Smooth muscle cell (in vitro differentiated cells): ENCODE measurements around the gene TSC22D1. TPM values are rescaled to one million over a fixed set of nuclear protein-coding genes. Genes with fewer than 3 reads are reported as not detected.

Experiments used
- DNase-seq: peaks from one replicate; lab custom pipeline; 2025; ENCODE audit not compliant: unreplicated experiment; lab: John Stamatoyannopoulos, UW
- H2AFZ ChIP-seq: fragments of 200-600 bp; sonication (generic); 2 replicates; pipeline ENCODE4 v1.6.0; 2016; ENCODE audit warnings: antibody characterized with exemption, low read depth, mild to moderate bottlenecking
- H3F3A ChIP-seq: fragments of 200-600 bp; sonication (generic); 2 replicates; pipeline ENCODE4 v1.6.0; 2017; ENCODE audit warnings: antibody characterized with exemption, low read depth
- H3K27ac ChIP-seq: fragments of 200-600 bp; sonication (generic); 2 replicates; pipeline ENCODE4 v1.5.1; 2016; ENCODE audit warnings: low read depth, mild to moderate bottlenecking
- H3K27me3 ChIP-seq: fragments of 200-600 bp; sonication (generic); 2 replicates; pipeline ENCODE4 v1.6.1; 2016; ENCODE audit warnings: low read depth, mild to moderate bottlenecking
- H3K36me3 ChIP-seq: fragments of 200-600 bp; sonication (generic); 2 replicates; pipeline ENCODE4 v1.5.1; 2016; ENCODE audit warnings: low read depth
- H3K4me1 ChIP-seq: fragments of 200-600 bp; sonication (generic); 2 replicates; pipeline ENCODE4 v1.5.1; 2016; ENCODE audit warnings: low read depth
- H3K4me2 ChIP-seq: fragments of 200-600 bp; sonication (generic); 2 replicates; pipeline ENCODE4 v1.6.0; 2016; ENCODE audit warnings: mild to moderate bottlenecking
- H3K4me3 ChIP-seq: fragments of 200-600 bp; sonication (generic); 2 replicates; pipeline ENCODE4 v1.5.1; 2016; ENCODE audit warnings: mild to moderate bottlenecking
- H3K79me2 ChIP-seq: fragments of 200-600 bp; sonication (generic); 2 replicates; pipeline ENCODE4 v1.6.0; 2016; ENCODE audit warnings: low read depth, mild to moderate bottlenecking
- H3K9ac ChIP-seq: fragments of 200-600 bp; sonication (generic); 2 replicates; pipeline ENCODE4 v1.6.0; 2016; ENCODE audit warnings: low read depth
- H3K9me3 ChIP-seq: fragments of 200-600 bp; sonication (generic); replicated peaks from 2 replicates; pipeline ENCODE4 v1.5.1; 2016; ENCODE audit warnings: low read depth
- H4K20me1 ChIP-seq: fragments of 200-600 bp; sonication (generic); 2 replicates; pipeline ENCODE4 v1.6.0; 2016; ENCODE audit warnings: low read depth
- WGBS: methylation state at CpG from one replicate; pipeline ENCODE4 v1.1.7; 2016; ENCODE audit warnings: low lambda C conversion rate; 5-methylcytosine and 5-hydroxymethylcytosine counted together
- polyA plus RNA-seq: library from polyadenylated mRNA; unstranded; fragments of >200 nt; fragmentation: Nextera tagmentation; extraction: Ambion mirVana; gene quantifications from 2 replicates; pipeline ENCODE4 v1.2.1, GENCODE V29; 2016
- total RNA-seq: library from RNA; depleted of rRNA; stranded (reverse); fragments of >200 nt; gene quantifications from 2 replicates; pipeline ENCODE4 v1.2.3, GENCODE V29; 2014
- TF ChIP-seq, protein P1 (sequence below): fragments of 200-600 bp; sonication (generic); IDR thresholded peaks from 2 replicates; pipeline ENCODE4 v1.5.1; 2017; ENCODE audit warnings: borderline replicate concordance, mild to moderate bottlenecking, antibody characterized with exemption; ENCODE audit not compliant: insufficient read depth, poor library complexity, severe bottlenecking

The TSC22D1 gene
- total and polyA plus RNA-seq, 2 experiments from 2014 or later: 117 to 159 TPM

DNA sequence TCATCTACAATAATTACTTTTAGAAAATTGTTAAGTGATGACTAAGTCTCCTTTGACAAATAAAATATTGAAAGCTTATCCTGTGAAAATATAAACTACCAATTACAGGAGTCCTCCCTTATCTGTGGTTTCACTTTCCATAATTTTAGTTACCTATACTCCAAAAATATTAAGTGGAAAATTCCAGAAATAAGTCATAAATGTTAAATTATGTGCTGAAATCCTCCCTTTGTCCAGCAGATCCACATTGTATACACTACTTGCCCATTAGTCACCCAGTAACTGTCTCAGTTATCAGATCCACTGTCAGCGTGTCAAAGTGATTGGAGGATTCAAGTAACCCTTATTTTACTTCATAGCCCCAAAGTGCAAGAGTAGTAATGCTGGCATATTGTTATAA lies 104.4 kb downstream of the TSC22D1 start:
- Histone ChIP-seq H3K4me1 (peaks cover 10% of the 10 kb centered on the region), H4K20me1 (peaks cover 51% of the 10 kb centered on the region), H3K9me3 (no peaks in the 10 kb centered on the region), H3K79me2 (no peaks in the 10 kb centered on the region), H3K27ac (peak overlapping the region; percentile 42), H2AFZ (no peak overlapping the region), H3K4me2 (no peak overlapping the region), H3K27me3 (no peaks in the 10 kb centered on the region), H3F3A (no peaks in the 10 kb centered on the region), H3K36me3 (no peaks in the 10 kb centered on the region), H3K4me3 (no peak overlapping the region), H3K9ac (no peak overlapping the region)
- 31% methylated on average over 1 of the region's 1 CpG for WGBS
- DNase-seq: no peak
- TF ChIP-seq, protein P1, sequence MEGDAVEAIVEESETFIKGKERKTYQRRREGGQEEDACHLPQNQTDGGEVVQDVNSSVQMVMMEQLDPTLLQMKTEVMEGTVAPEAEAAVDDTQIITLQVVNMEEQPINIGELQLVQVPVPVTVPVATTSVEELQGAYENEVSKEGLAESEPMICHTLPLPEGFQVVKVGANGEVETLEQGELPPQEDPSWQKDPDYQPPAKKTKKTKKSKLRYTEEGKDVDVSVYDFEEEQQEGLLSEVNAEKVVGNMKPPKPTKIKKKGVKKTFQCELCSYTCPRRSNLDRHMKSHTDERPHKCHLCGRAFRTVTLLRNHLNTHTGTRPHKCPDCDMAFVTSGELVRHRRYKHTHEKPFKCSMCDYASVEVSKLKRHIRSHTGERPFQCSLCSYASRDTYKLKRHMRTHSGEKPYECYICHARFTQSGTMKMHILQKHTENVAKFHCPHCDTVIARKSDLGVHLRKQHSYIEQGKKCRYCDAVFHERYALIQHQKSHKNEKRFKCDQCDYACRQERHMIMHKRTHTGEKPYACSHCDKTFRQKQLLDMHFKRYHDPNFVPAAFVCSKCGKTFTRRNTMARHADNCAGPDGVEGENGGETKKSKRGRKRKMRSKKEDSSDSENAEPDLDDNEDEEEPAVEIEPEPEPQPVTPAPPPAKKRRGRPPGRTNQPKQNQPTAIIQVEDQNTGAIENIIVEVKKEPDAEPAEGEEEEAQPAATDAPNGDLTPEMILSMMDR: no peak

DNA sequence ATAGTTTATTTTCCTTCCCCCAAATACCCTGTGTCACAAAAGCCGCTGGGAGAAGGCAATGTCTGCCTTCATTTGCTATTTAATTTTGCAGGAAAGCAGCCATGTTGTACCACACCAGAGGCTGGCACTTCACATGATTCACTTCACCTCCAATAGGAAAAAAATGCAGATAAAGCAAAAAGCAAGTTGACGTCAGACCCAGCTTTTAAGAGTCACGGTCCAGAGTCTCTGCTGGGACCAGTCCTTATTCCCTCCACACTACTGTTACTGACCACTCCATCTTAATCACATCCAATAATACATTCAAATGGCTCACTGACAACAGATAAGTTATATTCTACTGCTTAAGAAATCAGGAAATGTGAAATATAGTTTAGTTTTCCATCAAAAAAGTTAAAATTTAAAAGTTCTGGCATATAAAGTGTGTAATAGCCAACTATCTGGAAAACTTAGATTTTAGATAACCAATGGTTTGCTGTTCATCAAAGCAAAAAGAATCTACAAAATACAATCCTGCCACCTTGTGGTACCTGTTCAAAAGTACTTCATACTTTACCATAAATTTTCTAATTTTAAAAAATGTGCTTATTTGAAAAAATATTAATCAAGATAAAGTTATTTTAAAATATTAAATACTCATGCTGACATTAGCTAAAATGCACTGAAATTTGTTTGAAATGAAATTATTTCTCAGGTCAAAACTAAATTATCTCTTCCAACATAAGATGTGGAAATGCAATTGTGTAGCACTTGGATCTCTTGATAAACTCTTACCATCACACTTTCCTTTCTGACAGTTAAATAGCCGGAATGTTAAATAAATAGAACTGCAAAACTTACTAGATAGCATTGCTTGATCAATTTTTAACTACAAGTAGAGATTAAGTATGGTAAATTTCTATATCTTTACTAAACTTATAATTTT lies 105.2 kb downstream of the TSC22D1 start:
- H3K4me2 ChIP-seq: no peak overlapping the region
- no peaks in the 10 kb centered on the region for H3F3A ChIP-seq
- H3K4me1 ChIP-seq: peaks cover 10% of the 10 kb centered on the region
- no peak overlapping the region for H3K4me3 ChIP-seq
- H3K79me2 ChIP-seq: no peaks in the 10 kb centered on the region
- TF ChIP-seq, protein P1: peak; percentile 54
- H3K36me3 ChIP-seq: no peaks in the 10 kb centered on the region
- 80% methylated on average over 4 of the region's 4 CpGs for WGBS
- no peak overlapping the region for H2AFZ ChIP-seq
- no peaks in the 10 kb centered on the region for H3K9me3 ChIP-seq
- peaks cover 52% of the 10 kb centered on the region for H4K20me1 ChIP-seq
- DNase-seq: no peak
- H3K27ac ChIP-seq: peak overlapping the region; percentile 42
- H3K9ac ChIP-seq: no peak overlapping the region
- no peaks in the 10 kb centered on the region for H3K27me3 ChIP-seq

DNA sequence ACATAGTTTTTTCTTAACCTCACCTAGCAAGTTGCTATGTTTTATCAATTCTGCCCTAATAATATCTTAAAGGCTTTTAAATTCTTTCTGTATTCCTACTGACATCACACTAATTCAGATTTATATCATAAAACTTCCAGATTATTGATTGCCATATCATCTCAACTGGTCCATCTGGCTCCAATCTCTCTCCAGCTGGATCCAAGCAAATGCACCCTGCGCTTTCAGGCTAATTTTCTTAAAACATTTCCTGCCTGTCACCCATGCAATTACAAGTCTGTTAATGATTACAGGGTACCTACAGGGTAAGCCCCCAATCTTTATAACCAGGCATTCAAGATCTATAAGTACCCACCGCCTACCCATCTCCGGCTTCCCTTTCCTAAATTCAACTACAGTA lies 107.3 kb downstream of the TSC22D1 start:
- no peak overlapping the region for H3K27ac ChIP-seq
- H3K36me3 ChIP-seq: no peaks in the 10 kb centered on the region
- no peak overlapping the region for H2AFZ ChIP-seq
- H3K4me1 ChIP-seq: peaks cover under 1% of the 10 kb centered on the region
- H3K9ac ChIP-seq: no peak overlapping the region
- no peak overlapping the region for H3K4me2 ChIP-seq
- TF ChIP-seq, protein P1: no peak
- 94% methylated on average over 3 of the region's 3 CpGs for WGBS
- DNase-seq: no peak
- H3K27me3 ChIP-seq: no peaks in the 10 kb centered on the region
- H3K79me2 ChIP-seq: no peaks in the 10 kb centered on the region
- no peaks in the 10 kb centered on the region for H3F3A ChIP-seq
- no peaks in the 10 kb centered on the region for H3K9me3 ChIP-seq
- H3K4me3 ChIP-seq: no peak overlapping the region
- peaks cover 61% of the 10 kb centered on the region for H4K20me1 ChIP-seq

DNA sequence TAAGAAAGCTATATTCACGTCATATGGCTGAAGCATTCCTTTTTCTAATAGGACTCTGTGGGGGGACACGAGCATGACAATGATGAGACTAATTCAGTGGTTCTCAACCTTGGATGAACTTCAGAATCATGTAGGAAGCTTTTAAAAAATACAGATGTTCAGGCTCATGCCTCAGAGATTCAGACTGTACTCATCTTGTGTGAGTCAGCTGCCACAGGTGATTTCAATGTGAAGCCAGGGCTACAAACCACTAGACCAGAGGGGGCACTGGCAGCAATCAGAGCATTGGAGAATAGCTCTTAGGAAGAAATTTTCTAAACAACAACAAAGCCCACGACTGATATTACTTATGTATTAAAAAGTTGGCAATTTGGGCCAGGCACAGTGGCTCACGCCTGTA lies 110.8 kb downstream of the TSC22D1 start:
- WGBS: 85% methylated on average over 4 of the region's 4 CpGs
- Histone ChIP-seq H3F3A (no peaks in the 10 kb centered on the region), H3K27ac (no peak overlapping the region), H4K20me1 (peaks cover 68% of the 10 kb centered on the region), H3K4me2 (no peak overlapping the region), H3K4me3 (no peak overlapping the region), H3K27me3 (no peaks in the 10 kb centered on the region), H2AFZ (no peak overlapping the region), H3K4me1 (no peaks in the 10 kb centered on the region), H3K36me3 (no peaks in the 10 kb centered on the region), H3K9ac (no peak overlapping the region), H3K79me2 (no peaks in the 10 kb centered on the region), H3K9me3 (no peaks in the 10 kb centered on the region)
- DNase-seq: no peak
- TF ChIP-seq, protein P1: no peak
